GM21619 (cell line): ENCODE measurements around the gene HSPBP1.

Experiments used
- ATAC-seq: cut with Tn5 transposase; IDR thresholded peaks from one replicate; pipeline ENCODE4 v1.9.1; 2021; ENCODE audit not compliant: unreplicated experiment

HSPBP1 gene

GRCh38 chr19:55256562-55257460 lies 23.1 kb downstream of the HSPBP1 start:
- no peak for ATAC-seq

GRCh38 chr19:55255618-55256423 lies 24.1 kb downstream of the HSPBP1 start:
- no peak for ATAC-seq

- no peak for ATAC-seq
These were observed 25.3 kb downstream of the HSPBP1 start for GRCh38 chr19:55254625-55254977.

GRCh38 chr19:55253842-55254624 lies 25.9 kb downstream of the HSPBP1 start:
- peak; percentile 42 for ATAC-seq

DNA sequence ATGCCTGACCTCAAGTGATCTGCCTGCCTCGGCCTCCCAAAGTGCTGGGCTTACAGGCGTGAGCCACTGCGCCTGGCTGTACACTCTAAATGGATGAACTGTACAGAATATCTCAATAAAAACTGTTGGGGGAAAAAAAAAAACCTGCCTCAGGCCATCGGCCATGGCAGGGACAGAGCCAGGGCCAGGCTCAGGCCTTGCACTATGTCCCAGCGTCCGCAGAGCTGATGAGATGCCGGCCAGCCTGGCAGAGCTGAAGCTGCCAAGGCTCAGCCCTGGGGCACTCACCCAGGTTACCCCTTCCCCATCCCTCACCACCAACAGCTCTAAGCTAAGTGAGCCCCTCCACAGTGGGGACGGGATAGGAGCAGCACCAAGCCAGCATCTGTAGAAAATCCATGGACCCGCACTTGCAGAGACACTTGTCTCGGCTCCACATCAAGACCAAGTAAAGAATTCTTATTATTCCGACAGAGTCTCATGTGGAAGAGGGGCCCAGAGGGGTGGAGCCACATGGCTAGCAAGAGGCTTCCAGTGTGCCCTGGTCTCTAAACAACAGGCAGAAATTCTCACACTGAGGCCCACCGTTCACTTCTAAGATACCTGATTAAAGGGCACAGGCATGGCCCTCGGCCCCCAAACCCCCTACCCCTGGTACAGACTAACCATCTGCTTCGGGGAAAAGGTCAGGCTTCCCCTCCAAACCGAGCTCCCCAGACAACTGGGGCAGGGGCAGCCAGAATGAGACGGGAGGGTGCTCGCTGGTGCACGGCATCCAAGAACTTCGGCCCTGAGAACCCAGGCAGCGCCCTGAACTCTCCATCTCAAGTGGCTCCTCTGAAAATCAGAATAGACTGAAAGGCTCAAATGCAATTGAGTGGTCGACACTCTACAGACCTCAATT lies 26.9 kb downstream of the HSPBP1 start:
- no peak for ATAC-seq

DNA sequence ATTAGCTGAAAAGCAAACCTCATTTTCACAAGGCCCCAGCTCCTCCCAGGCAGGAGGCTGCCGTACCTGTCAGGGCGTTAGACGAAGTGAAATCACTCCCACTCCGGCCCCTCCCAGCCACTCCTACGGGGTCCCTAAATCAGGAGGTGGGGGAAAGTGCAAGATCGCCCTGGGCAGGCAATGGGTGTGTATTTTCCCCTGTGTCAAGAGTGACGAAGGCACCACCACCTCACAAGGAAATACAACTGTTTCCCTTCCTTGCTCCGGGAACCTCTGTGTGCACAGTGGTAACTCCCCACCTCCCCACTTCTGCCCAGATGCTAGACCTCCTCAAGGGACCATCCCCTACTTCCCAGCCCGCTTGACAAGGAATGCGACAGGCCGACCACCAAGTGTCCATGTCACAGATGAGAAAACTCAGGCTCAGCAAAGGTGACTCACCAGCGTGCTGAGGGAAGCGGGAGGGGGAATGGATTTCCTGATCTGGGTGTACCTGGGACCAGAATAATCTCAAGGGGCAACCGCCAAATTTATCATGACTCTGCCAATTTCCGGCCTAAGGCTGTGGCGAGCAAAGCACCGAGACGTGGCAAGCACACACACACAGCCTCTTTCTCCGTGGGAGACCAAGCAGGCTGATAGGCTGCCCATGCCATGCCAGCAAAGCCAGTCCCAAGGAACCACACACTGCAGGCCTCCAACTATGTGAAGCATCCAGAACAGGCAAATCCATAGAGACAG lies 28.4 kb downstream of the HSPBP1 start:
- no peak for ATAC-seq

DNA sequence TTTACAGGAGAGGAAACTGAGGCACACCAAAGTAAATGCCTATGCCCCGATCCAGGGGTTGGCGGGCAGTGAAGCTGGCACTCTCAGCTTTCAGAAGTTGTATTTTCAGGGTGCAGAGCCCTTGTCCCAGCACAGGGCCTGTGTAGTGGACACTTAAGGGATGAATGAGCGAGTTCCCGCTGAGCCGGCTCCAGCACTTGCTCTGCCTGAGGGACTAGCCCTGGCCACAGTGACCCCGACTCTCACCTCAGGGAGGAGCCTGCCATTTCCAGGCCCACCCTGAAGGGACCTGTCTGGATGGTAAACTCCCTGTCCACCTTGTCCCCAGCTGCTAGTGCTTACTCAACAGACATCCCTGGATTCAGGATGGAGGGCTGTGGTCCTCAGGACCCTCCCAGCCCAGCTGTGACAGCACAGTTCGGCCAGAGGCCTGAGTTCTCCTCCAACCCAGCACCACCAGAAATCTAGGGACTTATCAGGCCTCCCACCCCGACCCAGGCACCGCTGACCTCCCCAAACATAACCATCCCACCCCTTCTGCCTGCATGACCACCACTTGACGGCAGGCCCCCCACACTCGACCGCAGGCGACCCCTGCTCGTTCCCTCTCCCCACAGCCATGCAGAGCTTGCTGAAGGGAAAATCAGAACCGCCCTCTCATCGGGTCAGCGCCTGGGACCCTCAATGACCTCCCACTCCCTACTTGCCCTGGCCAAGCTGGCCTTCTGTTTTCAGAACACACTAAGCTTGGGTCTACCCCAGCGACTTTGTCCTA lies 29.5 kb downstream of the HSPBP1 start:
- no peak for ATAC-seq

- no peak for ATAC-seq
These were observed 30.1 kb downstream of the HSPBP1 start for GRCh38 chr19:55249841-55250240.

GRCh38 chr19:55248704-55249103 lies 31.2 kb downstream of the HSPBP1 start:
- ATAC-seq, result no peak

DNA sequence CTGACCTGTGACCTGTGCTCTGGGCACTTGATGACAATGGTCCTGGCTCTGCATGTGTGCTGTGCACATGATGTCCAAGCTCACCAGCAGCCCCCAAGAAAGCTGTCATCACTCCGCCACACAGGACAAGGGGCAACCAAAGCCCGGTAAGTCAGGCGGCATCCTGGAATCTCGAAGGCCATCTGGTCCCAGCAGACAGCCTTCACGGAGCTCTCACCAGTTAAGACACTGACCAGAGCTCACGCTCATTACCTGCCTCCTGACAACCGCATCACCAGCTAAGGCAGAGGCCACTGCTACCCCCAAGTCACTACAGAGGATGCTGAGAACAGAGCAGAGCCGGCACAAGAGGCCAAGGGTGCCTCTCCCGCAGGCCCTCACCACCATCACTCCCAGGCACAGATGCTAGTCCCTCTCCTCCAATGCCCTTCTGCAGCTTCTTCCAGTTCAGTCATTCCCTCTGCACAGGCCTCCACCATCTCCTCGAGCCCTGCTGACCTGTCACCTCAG lies 31.7 kb downstream of the HSPBP1 start:
- ATAC-seq, result no peak

- ATAC-seq, result no peak
These were observed 32.2 kb downstream of the HSPBP1 start for GRCh38 chr19:55247621-55248099.

DNA sequence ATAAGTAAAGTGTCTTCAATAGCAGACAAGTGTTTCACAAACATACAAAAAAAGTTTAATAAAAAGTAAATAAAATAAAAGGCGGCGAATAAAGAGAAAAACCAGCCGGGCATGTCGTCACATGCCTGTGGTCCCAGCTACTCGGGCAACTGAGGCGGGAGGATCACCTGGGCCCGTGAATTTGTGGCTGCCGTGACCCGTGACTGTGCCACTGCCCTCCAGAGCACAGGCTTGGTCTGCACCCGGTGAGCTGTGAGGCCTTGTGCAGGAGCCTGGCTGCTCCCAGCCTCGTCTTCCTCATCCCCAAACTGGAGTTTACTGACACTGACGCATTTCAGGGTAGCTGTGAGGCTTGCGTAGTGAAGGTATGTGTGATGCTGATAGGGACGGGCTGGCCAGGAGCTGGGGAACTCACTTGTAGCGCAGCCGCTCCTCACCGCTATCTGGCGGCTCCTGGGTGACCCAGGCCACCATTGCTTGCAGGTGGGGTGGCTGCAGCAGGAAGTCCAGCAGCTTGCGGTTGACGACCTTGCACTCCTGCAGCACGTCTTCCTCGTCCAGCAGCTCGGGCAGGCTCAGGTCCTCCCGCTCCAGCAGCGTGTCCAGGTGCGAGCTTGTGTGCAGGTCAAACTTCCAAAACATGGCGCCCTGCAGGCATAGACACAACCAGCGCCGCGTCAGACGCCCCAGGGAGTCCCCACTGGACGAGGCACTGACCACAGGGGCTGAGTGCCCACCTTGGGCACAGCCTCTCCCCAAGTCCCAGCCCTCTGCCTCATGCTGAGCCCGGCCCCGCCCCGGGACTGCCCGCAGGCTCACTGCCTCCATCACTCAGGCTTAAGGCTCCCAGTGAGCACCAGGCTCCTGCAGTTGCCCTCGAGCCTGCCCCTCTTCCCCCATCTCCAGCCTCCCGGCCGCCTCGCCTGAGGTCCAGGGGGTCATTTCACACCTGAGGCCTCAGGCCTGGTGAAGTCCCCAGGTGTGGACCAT lies 33.2 kb downstream of the HSPBP1 start:
- ATAC-seq, result no peak

DNA sequence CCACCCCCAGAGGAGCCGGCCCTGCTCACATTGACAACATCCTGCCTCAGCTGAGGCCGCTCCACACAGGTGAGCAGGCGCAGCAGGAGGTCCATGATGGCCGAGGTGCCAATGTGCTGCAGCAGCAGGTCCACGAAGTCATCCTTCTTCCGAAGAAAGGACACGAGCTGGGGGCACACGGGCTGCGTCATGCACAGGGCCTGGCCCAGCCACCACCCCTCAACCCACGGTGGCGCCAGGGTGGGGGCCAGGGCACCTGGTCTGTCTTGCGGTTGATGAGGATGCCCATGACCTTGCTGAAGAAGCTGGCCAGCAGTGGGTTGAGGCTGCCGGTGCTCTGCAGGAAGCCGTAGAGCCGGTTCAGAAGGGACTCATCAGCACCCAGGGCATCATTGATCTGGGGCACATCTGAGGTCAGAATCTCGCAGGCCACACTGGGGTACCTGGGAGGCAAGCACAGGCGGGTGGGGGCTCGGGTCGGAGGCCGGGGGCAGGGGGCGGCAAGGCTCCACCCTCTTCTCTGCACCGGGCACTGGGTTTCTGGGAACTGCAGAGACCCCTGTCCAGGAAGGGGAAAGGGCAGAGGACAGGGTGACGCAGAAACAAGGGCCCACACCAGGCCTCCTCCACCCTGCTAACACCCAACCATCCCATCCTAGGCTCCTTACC lies 34.5 kb downstream of the HSPBP1 start:
- ATAC-seq, result no peak

DNA sequence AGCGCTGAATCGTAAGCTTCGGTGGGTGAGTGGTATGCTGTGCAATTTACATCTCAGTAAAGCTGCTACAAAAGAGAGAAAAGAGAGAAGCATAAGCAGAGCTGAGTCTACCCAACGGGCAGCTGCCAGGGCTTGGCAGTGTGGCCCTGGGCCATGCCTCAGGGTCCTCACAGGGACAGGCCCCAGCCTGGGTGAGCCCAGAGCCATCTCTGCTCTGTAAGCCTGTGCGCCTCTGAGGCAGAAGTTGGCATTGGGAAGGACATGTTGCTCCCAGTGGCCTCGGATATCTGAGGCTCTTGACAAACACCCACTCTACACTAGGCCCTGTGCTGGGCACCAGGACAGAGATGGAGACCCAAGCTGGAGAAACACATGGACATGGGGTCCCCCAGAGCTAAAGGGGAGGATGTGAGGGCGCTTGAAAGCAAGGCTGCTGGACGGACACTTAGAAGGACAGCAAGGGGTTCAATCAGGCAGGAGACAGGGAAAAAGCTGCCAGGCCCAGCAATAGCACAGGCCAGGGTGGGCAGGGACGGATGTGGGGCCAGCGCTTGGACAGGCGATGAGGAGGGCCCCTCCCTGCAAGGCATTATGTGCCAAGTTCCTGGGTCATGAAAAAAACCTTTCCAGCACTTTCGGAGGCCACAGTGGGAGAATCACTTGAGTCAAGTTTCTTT lies 35.8 kb downstream of the HSPBP1 start:
- ATAC-seq, result no peak

DNA sequence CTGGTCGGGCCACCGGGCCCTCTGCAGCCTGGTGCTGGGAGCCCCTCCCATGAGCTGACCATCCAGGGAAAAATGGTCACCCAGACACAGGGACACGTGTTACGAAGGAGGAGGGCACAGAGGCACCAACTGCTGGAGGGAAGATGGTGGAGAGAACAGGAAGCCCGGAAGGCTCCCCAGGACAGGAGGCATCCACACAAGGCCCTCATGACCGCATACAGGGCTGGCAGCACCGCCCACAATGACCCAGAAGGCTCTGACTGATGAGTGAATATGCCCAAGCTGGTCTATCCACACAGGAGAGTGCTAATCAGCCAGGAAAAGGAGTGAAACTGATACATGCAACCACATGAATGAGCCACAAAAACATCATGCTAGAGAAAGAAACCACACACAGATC lies 37.4 kb downstream of the HSPBP1 start:
- ATAC-seq, result no peak

- no peak for ATAC-seq
These were observed 37.9 kb downstream of the HSPBP1 start for GRCh38 chr19:55241935-55242464.
